Mucosa of gallbladder (tissue), 1 donor: ENCODE data around the gene CMTR2. TPM values are rescaled to one million over a fixed set of nuclear protein-coding genes. Genes with fewer than 3 reads are reported as not detected.
"Not testable (repeated sequence)": the region's sequence is repeated elsewhere in the genome, so short reads cannot be mapped to it uniquely, and the experiment has no call there.

Experiments used
- DNase-seq: peaks from one replicate; pipeline ENCODE4 v3.0.0-alpha.2; 2020; ENCODE audit warnings: low spot score
- total RNA-seq: library from RNA; stranded (reverse); gene quantifications from one replicate; pipeline ENCODE4 v1.2.1, GENCODE V29; 2021
- donor health status: DM: no; HTN: no; CAD: no.

CMTR2 gene
- total RNA-seq: 26.0 TPM

- DNase-seq: peak; percentile 96
These were observed at the start of gene CMTR2 for GRCh38 chr16:71288890-71289731. CMTR2 (minus strand) TSS chr16:71289402; CDS start chr16:71285920, 3,482 bp downstream.

- no peak for DNase-seq
These were observed 49.4 kb upstream of the CMTR2 start for GRCh38 chr16:71338632-71339031.

GRCh38 chr16:71338193-71338592 lies 49.0 kb upstream of the CMTR2 start:
- no peak for DNase-seq

- no peak for DNase-seq
These were observed 48.4 kb upstream of the CMTR2 start for GRCh38 chr16:71337631-71338030.

GRCh38 chr16:71328151-71328550 lies 38.9 kb upstream of the CMTR2 start:
- DNase-seq: no peak

GRCh38 chr16:71327720-71328119 lies 38.5 kb upstream of the CMTR2 start:
- DNase-seq: no peak

- no peak for DNase-seq
These were observed 30.8 kb upstream of the CMTR2 start for GRCh38 chr16:71319999-71320398.

GRCh38 chr16:71315269-71315668 lies 26.1 kb upstream of the CMTR2 start:
- no peak for DNase-seq

- not testable (repeated sequence) for DNase-seq
These were observed 24.4 kb upstream of the CMTR2 start for GRCh38 chr16:71313591-71313990.

GRCh38 chr16:71311553-71312158 lies 22.5 kb upstream of the CMTR2 start:
- no peak for DNase-seq

GRCh38 chr16:71303938-71304337 lies 14.7 kb upstream of the CMTR2 start:
- no peak for DNase-seq

GRCh38 chr16:71297341-71297634 lies 8.1 kb upstream of the CMTR2 start:
- peak; percentile 14 for DNase-seq

- DNase-seq: peak; percentile 16
These were observed 7.6 kb upstream of the CMTR2 start for GRCh38 chr16:71296584-71297340.

- DNase-seq: no peak
These were observed 6.7 kb upstream of the CMTR2 start for GRCh38 chr16:71295950-71296349.

- DNase-seq: no peak
These were observed 4.7 kb upstream of the CMTR2 start for GRCh38 chr16:71293919-71294318.

- not testable (repeated sequence) for DNase-seq
These were observed 2.9 kb upstream of the CMTR2 start for GRCh38 chr16:71292095-71292494.

GRCh38 chr16:71289732-71290062 lies 495 bp upstream of the CMTR2 start:
- DNase-seq: no peak

- no peak for DNase-seq
These were observed 672 bp downstream of the CMTR2 start for GRCh38 chr16:71288570-71288889.

- no peak for DNase-seq
These were observed 1.3 kb downstream of the CMTR2 start for GRCh38 chr16:71287911-71288310.

GRCh38 chr16:71287454-71287853 lies 1.7 kb downstream of the CMTR2 start:
- DNase-seq: no peak

GRCh38 chr16:71283612-71284011 lies 5.6 kb downstream of the CMTR2 start:
- no peak for DNase-seq

GRCh38 chr16:71282943-71283342 lies 6.3 kb downstream of the CMTR2 start:
- DNase-seq: no peak
